ENCODE results near the gene SP7. TPM values are rescaled to one million over a fixed set of nuclear protein-coding genes. Genes with fewer than 3 reads are reported as not detected.
"Not testable (repeated sequence)": the region's sequence is repeated elsewhere in the genome, so short reads cannot be mapped to it uniquely, and the experiment has no call there.

Gene SP7
- polyA plus RNA-seq, 2 of the 4 experiments (the other 2 are of a cell fraction), result 0.05 to 0.06 TPM

GRCh38 chr12:53378222-53378621, 42.1 kb upstream of the SP7 start:
- CTCF ChIA-PET, result interaction anchor here (0.7 to 12.7 kb wide), 8 partner anchors 12 to 53 kb away, joined by 3 to 199 read pairs (median 6); partner anchors contain the start of gene AMHR2

DNA sequence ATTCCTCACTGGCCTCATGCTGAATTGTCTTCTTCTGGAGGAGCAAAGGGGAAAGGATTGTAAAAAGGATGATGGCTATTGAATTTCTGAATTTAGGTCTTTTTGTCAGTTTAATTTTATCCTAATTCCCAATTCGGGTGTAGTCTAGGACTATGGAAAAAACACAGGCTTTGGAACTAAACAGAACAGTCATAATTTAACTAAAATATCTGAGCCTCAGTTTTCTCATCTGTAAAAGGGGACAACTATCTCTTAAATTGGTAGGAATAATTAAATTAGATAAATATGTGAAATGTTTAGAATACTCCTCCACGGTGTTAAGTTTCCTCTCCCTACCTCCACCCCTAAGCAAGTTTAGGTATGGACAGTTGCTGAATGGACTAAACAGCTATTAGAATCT, 40.6 kb upstream of the SP7 start:
- POLR2A ChIA-PET, result no interaction called here
- CTCF ChIA-PET, result interaction anchor here (1.0 to 12.7 kb wide), 5 partner anchors 23 to 55 kb away, joined by 3 to 199 read pairs (median 13); partner anchors contain the start of gene AMHR2

More at GRCh38 chr12:53378222-53378621, 42.1 kb upstream of the SP7 start:
- FAIRE-seq, result no peak
- Histone ChIP-seq H3K9me3 (no peaks in the 10 kb centered on the region), H3K4me3 (no peak overlapping the region), H3K4me2 (peak overlapping the region; percentile 89; the same call in 1 of the 3 replicates), H3K27ac (peak overlapping the region; percentile 95), H3K4me1 (peaks cover 32% of the 10 kb centered on the region)
- DNase-seq (ENCODE audit: low read depth in 1 of 2, low spot score in 1 of 2), result no peak
- TF ChIP-seq REST (IDR thresholded peaks at IDR 0.05), result peak; percentile 71
- no peak for TF ChIP-seq MAZ (IDR thresholded peaks at IDR 0.05; ENCODE audit: borderline replicate concordance, low read depth, low read length)
- no peak for TF ChIP-seq ATOH8 (CRISPR knock-in tag; IDR thresholded peaks at IDR 0.05; ENCODE audit: low read depth)
- no peak for ATAC-seq
- POLR2A ChIA-PET, result interaction anchor here (1.7 to 2.1 kb wide), 3 partner anchors 43 to 197 kb away, joined by 5 to 22 read pairs (median 14); partner anchors contain the start of genes CSAD, TARBP2 and ZNF740
- 95% methylated on average over 12 of the region's 12 CpGs for WGBS (ENCODE audit: missing lambda C conversion rate)

GRCh38 chr12:53374277-53374676, 38.1 kb upstream of the SP7 start:
- FAIRE-seq; H3K4me3 ChIP-seq; DNase-seq (ENCODE audit: low read depth in 1 of 2, low spot score in 1 of 2); ATAC-seq; H3K9me3 ChIP-seq; POLR2A ChIA-PET; H3K4me2 ChIP-seq: not testable (repeated sequence)
- CTCF ChIA-PET, result interaction anchor here (1.2 to 1.3 kb wide), 2 partner anchors 11 to 29 kb away, joined by 3 to 6 read pairs; no protein-coding TSS in a partner anchor
- Histone ChIP-seq H3K4me1 (peaks cover 40% of the 10 kb centered on the region), H3K27ac (peak overlapping the region; percentile 54 to 74; a peak in 5 of 6 replicates)
- WGBS (ENCODE audit: missing lambda C conversion rate), result 87% methylated on average over 14 of the region's 14 CpGs

More for the DNA sequence above, 40.6 kb upstream of the SP7 start:
- 71% methylated on average over 2 of the region's 2 CpGs for whole genome bisulfite sequencing (ENCODE audit: missing lambda C conversion rate)
- H3K4me2 ChIP-seq, result no peak overlapping the region
- TF ChIP-seq HMGXB4 (CRISPR knock-in tag; IDR thresholded peaks at IDR 0.05; ENCODE audit: borderline replicate concordance) (no peak), EHF (CRISPR knock-in tag; IDR thresholded peaks at IDR 0.05) (no peak), HDAC2 (IDR thresholded peaks at IDR 0.05) (peak; percentile 73; the same call in 1 of the 2 replicates), ZFP36 (IDR thresholded peaks at IDR 0.05; ENCODE audit: borderline replicate concordance, partially characterized antibody) (no peak), ZSCAN20 (CRISPR knock-in tag; IDR thresholded peaks at IDR 0.05) (no peak)
- DNase-seq (ENCODE audit: low read depth in 1 of 2, low spot score in 1 of 2) (no peak), FAIRE-seq (no peak), ATAC-seq (no peak)
- peaks cover 32% of the 10 kb centered on the region for H3K4me1 ChIP-seq
- no peak overlapping the region for H3K4me3 ChIP-seq
- no peaks in the 10 kb centered on the region for H3K9me3 ChIP-seq
- peak overlapping the region in 1 of 2 experiments; percentile 38; a peak in 3 of 6 replicates for H3K27ac ChIP-seq

DNA sequence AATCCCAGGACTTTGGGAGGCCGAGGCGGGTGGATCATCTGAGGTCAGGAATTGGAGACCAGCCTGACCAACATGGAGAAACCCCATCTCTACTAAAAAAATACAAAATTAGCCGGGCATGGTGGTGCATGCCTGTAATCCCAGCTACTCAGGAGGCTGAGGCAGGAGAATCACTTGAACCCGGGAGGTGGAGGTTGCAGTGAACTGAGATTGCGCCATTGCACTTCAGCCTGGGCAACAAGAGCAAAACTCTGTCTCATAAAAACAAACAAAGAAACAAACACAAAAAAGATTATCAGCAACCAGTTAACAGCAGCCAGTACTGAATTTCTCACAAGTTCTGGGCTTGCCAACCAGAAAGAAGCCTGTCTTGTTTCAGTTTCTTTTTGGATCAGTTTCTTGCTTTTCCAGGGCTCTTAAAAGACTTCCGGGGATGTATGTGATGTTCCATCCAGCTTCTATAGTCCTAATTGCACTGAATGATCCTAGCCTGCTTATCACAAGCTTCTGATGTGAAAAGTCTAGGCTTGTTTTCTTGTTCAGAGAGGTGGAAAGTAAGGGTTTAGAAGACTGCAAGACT, 37.5 kb upstream of the SP7 start:
- DNase-seq (ENCODE audit: low read depth in 1 of 2, low spot score in 1 of 2); POLR2A ChIA-PET; H3K4me2 ChIP-seq; H3K4me3 ChIP-seq; ATAC-seq; H3K9me3 ChIP-seq; FAIRE-seq: not testable (repeated sequence)
- Histone ChIP-seq H3K27ac (peak overlapping the region; percentile 54 to 74), H3K4me1 (peaks cover 42% of the 10 kb centered on the region)
- 81% methylated on average over 6 of the region's 6 CpGs for WGBS (ENCODE audit: missing lambda C conversion rate)
- 0 out of 4 replicates have a peak, but pooled peaks of 1 of the 2 experiments have one; percentile 50 for TF ChIP-seq CEBPB (IDR thresholded peaks at IDR 0.05)
- CTCF ChIA-PET, result interaction anchor here (0.7 to 1.3 kb wide), 4 partner anchors 11 to 48 kb away, joined by 3 to 6 read pairs (median 4); no protein-coding TSS in a partner anchor
